ENCODE data around the gene EIF2B2.

The EIF2B2 gene

GRCh38 chr14:74981833-74982232 lies 20.9 kb upstream of the EIF2B2 start:
- no peak for DNase-seq (ENCODE audit: low read depth)
- no peak overlapping the region for H3K4me3 ChIP-seq (ENCODE audit: control insufficient read depth, low read depth, low read length)
- TF ChIP-seq CTCF (conservative IDR thresholded peaks at IDR 0.05; ENCODE audit: control insufficient read depth, insufficient read depth, low read depth, low read length) = no peak

- no peak overlapping the region for H3K4me3 ChIP-seq (ENCODE audit: control insufficient read depth, low read depth, low read length)
- no peak for TF ChIP-seq CTCF (conservative IDR thresholded peaks at IDR 0.05; ENCODE audit: control insufficient read depth, insufficient read depth, low read depth, low read length)
Observed at GRCh38 chr14:74982661-74983060, 20.1 kb upstream of the EIF2B2 start.

GRCh38 chr14:74983343-74983742 lies 19.4 kb upstream of the EIF2B2 start:
- DNase-seq (ENCODE audit: low read depth) = no peak
- no peak overlapping the region for H3K4me3 ChIP-seq (ENCODE audit: control insufficient read depth, low read depth, low read length)
- no peak for TF ChIP-seq CTCF (conservative IDR thresholded peaks at IDR 0.05; ENCODE audit: control insufficient read depth, insufficient read depth, low read depth, low read length)

More at GRCh38 chr14:74982661-74983060, 20.1 kb upstream of the EIF2B2 start:
- no peak for DNase-seq (ENCODE audit: low read depth)

GRCh38 chr14:74984236-74985027 lies 18.3 kb upstream of the EIF2B2 start:
- DNase-seq (ENCODE audit: low read depth) = no peak
- no peak overlapping the region for H3K4me3 ChIP-seq (ENCODE audit: control insufficient read depth, low read depth, low read length)
- TF ChIP-seq CTCF (conservative IDR thresholded peaks at IDR 0.05; ENCODE audit: control insufficient read depth, insufficient read depth, low read depth, low read length) = no peak

GRCh38 chr14:74985028-74985310 lies 17.8 kb upstream of the EIF2B2 start:
- TF ChIP-seq CTCF (conservative IDR thresholded peaks at IDR 0.05; ENCODE audit: control insufficient read depth, insufficient read depth, low read depth, low read length) = no peak
- no peak overlapping the region for H3K4me3 ChIP-seq (ENCODE audit: control insufficient read depth, low read depth, low read length)
- DNase-seq (ENCODE audit: low read depth) = no peak

- TF ChIP-seq CTCF (conservative IDR thresholded peaks at IDR 0.05; ENCODE audit: control insufficient read depth, insufficient read depth, low read depth, low read length) = no peak
- no peak overlapping the region for H3K4me3 ChIP-seq (ENCODE audit: control insufficient read depth, low read depth, low read length)
- no peak for DNase-seq (ENCODE audit: low read depth)
Observed at GRCh38 chr14:74985806-74986205, 16.9 kb upstream of the EIF2B2 start.

GRCh38 chr14:74988131-74988530 lies 14.6 kb upstream of the EIF2B2 start:
- no peak for TF ChIP-seq CTCF (conservative IDR thresholded peaks at IDR 0.05; ENCODE audit: control insufficient read depth, insufficient read depth, low read depth, low read length)
- peak; percentile 28 for DNase-seq (ENCODE audit: low read depth)
- no peak overlapping the region for H3K4me3 ChIP-seq (ENCODE audit: control insufficient read depth, low read depth, low read length)
